Measurements from ENCODE around the gene METTL8.

The METTL8 gene

GRCh38 chr2:171404719-171405118, 29.1 kb downstream of the METTL8 start:
- TF ChIP-seq ZFX (IDR thresholded peaks at IDR 0.05; ENCODE audit: borderline replicate concordance) (no peak), CTCF (IDR thresholded peaks at IDR 0.05) (no peak)
- no peak overlapping the region for H3K27ac ChIP-seq

- TF ChIP-seq CTCF (IDR thresholded peaks at IDR 0.05) (no peak), ZFX (IDR thresholded peaks at IDR 0.05; ENCODE audit: borderline replicate concordance) (no peak)
- no peak overlapping the region for H3K27ac ChIP-seq
These were observed 29.5 kb downstream of the METTL8 start for GRCh38 chr2:171404261-171404660.

GRCh38 chr2:171402906-171403580, 30.7 kb downstream of the METTL8 start:
- TF ChIP-seq CTCF (IDR thresholded peaks at IDR 0.05), result no peak
- no peak for TF ChIP-seq ZFX (IDR thresholded peaks at IDR 0.05; ENCODE audit: borderline replicate concordance)
- no peak overlapping the region for H3K27ac ChIP-seq

GRCh38 chr2:171401947-171402346, 31.8 kb downstream of the METTL8 start:
- H3K27ac ChIP-seq, result no peak overlapping the region
- TF ChIP-seq CTCF (IDR thresholded peaks at IDR 0.05), result no peak
- no peak for TF ChIP-seq ZFX (IDR thresholded peaks at IDR 0.05; ENCODE audit: borderline replicate concordance)

GRCh38 chr2:171400395-171400794, 33.4 kb downstream of the METTL8 start:
- H3K27ac ChIP-seq, result no peak overlapping the region
- no peak for TF ChIP-seq ZFX (IDR thresholded peaks at IDR 0.05; ENCODE audit: borderline replicate concordance)
- TF ChIP-seq CTCF (IDR thresholded peaks at IDR 0.05), result no peak

- H3K27ac ChIP-seq, result no peak overlapping the region
- TF ChIP-seq ZFX (IDR thresholded peaks at IDR 0.05; ENCODE audit: borderline replicate concordance), result no peak
These were observed 34.5 kb downstream of the METTL8 start for GRCh38 chr2:171399292-171399691.

GRCh38 chr2:171394164-171394740, 39.5 kb downstream of the METTL8 start:
- H3K27ac ChIP-seq, result no peak overlapping the region

More at GRCh38 chr2:171394164-171394740, 39.5 kb downstream of the METTL8 start:
- TF ChIP-seq CTCF (IDR thresholded peaks at IDR 0.05), result no peak
- no peak for TF ChIP-seq ZFX (IDR thresholded peaks at IDR 0.05; ENCODE audit: borderline replicate concordance)

All from 22Rv1 (cell line).